GM12878 (cell line): ENCODE measurements around the gene IGHMBP2.

Experiments
- POLR2A ChIP-seq: IDR thresholded peaks from 2 replicates; pipeline ENCODE4 v1.6.1; 2011; ENCODE audit warnings: low read depth, mild to moderate bottlenecking, low read length
- SMARCA5 ChIP-seq: fragments of 450-650 bp; IDR thresholded peaks from 2 replicates; pipeline ENCODE4 v1.6.1; 2017; ENCODE audit warnings: mild to moderate bottlenecking
- ZBTB4 ChIP-seq: fragments of 450-650 bp; formaldehyde crosslinking; IDR thresholded peaks from 2 replicates; pipeline ENCODE4 v1.4.0; 2022; ENCODE audit warnings: mild to moderate bottlenecking, moderate library complexity
- ZNF274 ChIP-seq: IDR thresholded peaks from one replicate; pipeline ENCODE4 v1.8.0; 2011; ENCODE audit not compliant: insufficient read length, insufficient read depth
- TF ChIP-seq, protein P1 (sequence below), 3 experiments: IDR thresholded peaks in 2 of 3; conservative IDR thresholded peaks in 1 of 3; 2 replicates each; pipeline ENCODE4 v1.5.1; 2011; ENCODE audit warnings: low read depth in 3 of 3, low read length in 3 of 3, mild to moderate bottlenecking in 3 of 3, control low read depth in 2 of 3, moderate library complexity in 2 of 3, inconsistent platforms in 1 of 3, mixed read lengths in 1 of 3; ENCODE audit not compliant: control insufficient read depth in 2 of 3, insufficient read depth in 1 of 3; ENCODE audit errors: extremely low read depth in 1 of 3

GRCh38 chr11:68854273-68854958 is 49.3 kb upstream of the IGHMBP2 start:
- TF ChIP-seq ZNF274, result no peak
- TF ChIP-seq, protein P1, sequence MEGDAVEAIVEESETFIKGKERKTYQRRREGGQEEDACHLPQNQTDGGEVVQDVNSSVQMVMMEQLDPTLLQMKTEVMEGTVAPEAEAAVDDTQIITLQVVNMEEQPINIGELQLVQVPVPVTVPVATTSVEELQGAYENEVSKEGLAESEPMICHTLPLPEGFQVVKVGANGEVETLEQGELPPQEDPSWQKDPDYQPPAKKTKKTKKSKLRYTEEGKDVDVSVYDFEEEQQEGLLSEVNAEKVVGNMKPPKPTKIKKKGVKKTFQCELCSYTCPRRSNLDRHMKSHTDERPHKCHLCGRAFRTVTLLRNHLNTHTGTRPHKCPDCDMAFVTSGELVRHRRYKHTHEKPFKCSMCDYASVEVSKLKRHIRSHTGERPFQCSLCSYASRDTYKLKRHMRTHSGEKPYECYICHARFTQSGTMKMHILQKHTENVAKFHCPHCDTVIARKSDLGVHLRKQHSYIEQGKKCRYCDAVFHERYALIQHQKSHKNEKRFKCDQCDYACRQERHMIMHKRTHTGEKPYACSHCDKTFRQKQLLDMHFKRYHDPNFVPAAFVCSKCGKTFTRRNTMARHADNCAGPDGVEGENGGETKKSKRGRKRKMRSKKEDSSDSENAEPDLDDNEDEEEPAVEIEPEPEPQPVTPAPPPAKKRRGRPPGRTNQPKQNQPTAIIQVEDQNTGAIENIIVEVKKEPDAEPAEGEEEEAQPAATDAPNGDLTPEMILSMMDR (IDR thresholded peaks at IDR 0.05 in 2 of 3, conservative IDR thresholded peaks at IDR 0.05 in 1 of 3; ENCODE audit: control insufficient read depth in 2 of 3, extremely low read depth in 1 of 3, insufficient read depth in 1 of 3, low read depth in 3 of 3, low read length in 3 of 3), result no peak
- TF ChIP-seq ZBTB4, result no peak
- no peak for TF ChIP-seq POLR2A
- no peak for TF ChIP-seq SMARCA5
